Heart left ventricle (tissue), 16 donors: ENCODE results near the gene NFIB. TPM values are rescaled to one million over a fixed set of nuclear protein-coding genes. Genes with fewer than 3 reads are reported as not detected.

Source experiments
- ATAC-seq, 4 donors: fragments of 200-7000 bp; cut with Tn5 transposase; one replicate each; pipeline ENCODE4 v1.9.1; 2020 to 2022; ENCODE audit warnings: moderate library complexity in 4 of 4, mild to moderate bottlenecking in 3 of 4, moderate number of reproducible peaks in 1 of 4
- DNase-seq, 5 donors: peaks; one replicate each; pipeline ENCODE4 v3.0.0-alpha.2; 2020
- H3K27ac ChIP-seq, 12 donors: fragments of 200-600 bp; sonication (generic) in 4 of 12; one replicate each; pipeline versions ENCODE4 v1.5.0 to v1.8.0; 2016 to 2022; ENCODE audit warnings: mild to moderate bottlenecking in 2 of 12
- H3K27me3 ChIP-seq, 9 donors: fragments of 200-600 bp; sonication (generic) in 2 of 9; one replicate each; pipeline versions ENCODE4 v1.5.1 to v1.8.0; 2016 to 2022; ENCODE audit warnings: mild to moderate bottlenecking in 3 of 9
- H3K36me3 ChIP-seq, 9 donors: fragments of 200-600 bp; sonication (generic) in 2 of 9; one replicate each; pipeline versions ENCODE4 v1.5.0 to v1.8.0; 2018 to 2022; ENCODE audit warnings: mild to moderate bottlenecking in 2 of 9
- H3K4me1 ChIP-seq, 12 donors: fragments of 200-600 bp; sonication (generic) in 4 of 12; one replicate each; pipeline versions ENCODE4 v1.5.0 to v1.8.0; 2016 to 2022; ENCODE audit warnings: mild to moderate bottlenecking in 3 of 12
- H3K4me3 ChIP-seq, 12 donors: fragments of 200-600 bp; sonication (generic) in 4 of 12; one replicate each; pipeline versions ENCODE4 v1.5.0 to v1.8.0; 2017 to 2022; ENCODE audit warnings: mild to moderate bottlenecking in 9 of 12, moderate library complexity in 4 of 12
- H3K9me3 ChIP-seq, 12 donors: fragments of 200-600 bp; sonication (generic) in 4 of 12; one replicate each; pipeline versions ENCODE4 v1.5.0 to v1.8.0; 2016 to 2022; ENCODE audit warnings: mild to moderate bottlenecking in 1 of 12
- POLR2A ChIP-seq, 2 donors: fragments of 450-650 bp; IDR thresholded peaks; one replicate each; pipeline ENCODE4 v1.6.1; 2017; ENCODE audit warnings: antibody characterized with exemption in 2 of 2, mild to moderate bottlenecking in 2 of 2, moderate library complexity in 2 of 2
- WGBS, 4 donors: extraction: QIAGEN DNeasy Blood & Tissue Kit in 2 of 4; methylation state at CpG; one replicate each; pipeline versions ENCODE4 v1.1.5 to v1.1.7; 2013 to 2018; 5-methylcytosine and 5-hydroxymethylcytosine counted together
- intact Hi-C, 10 donors: fragments of 100-400 bp; cut with DNase I; formaldehyde crosslinking; loops; one replicate each; pipeline versions ENCODE4 v1.11.1 to v1.14.2; 2022
- polyA plus RNA-seq, 2 donors: library from polyadenylated mRNA; stranded (reverse); fragments of 200-250 nt; gene quantifications; one replicate each; pipeline ENCODE4 v1.2.3, GENCODE V29; 2013
- total RNA-seq, 9 donors: library from RNA; depleted of rRNA in 2 of 9; stranded (reverse); fragments of >200 nt in 2 of 9; fragmentation: NEBNext Ultra II Directional in 3 of 9; extraction: Animal tissue kit (Norgen Biotek cat#: 25700) in 3 of 9; gene quantifications; one replicate each; pipeline versions ENCODE4 v1.1.0 to v1.2.4, GENCODE V29; 2016 to 2023
- TF ChIP-seq, protein P1 (sequence below), 12 donors: fragments of 200-600 bp; sonication (generic) in 4 of 12; IDR thresholded peaks; one replicate each; pipeline versions ENCODE4 v1.5.0 to v1.8.0; 2018 to 2022; ENCODE audit warnings: antibody characterized with exemption in 12 of 12, mild to moderate bottlenecking in 5 of 12
- donor health status: ischemic (EF 13 %, LVEDD 7.1; RV severe dilation, severe dysfunction).
- donor health status: healthy with polysubstance abuse.
- donor health status: DM: no; HTN: yes; CAD: no.
- donor health status: DM: no; HTN: no; CAD: no.
- donor health status: ischemic (EF 25% LVEDD 6.9; RV normal size, moderate dysfunction).
- donor health status: ischemic (EF 25% LVEDD 5.7; RV mildly dilated, moderate dysfunction).
- donor health status: healthy.
- donor health status: DM: yes; HTN: yes; CAD: no.
- donor health status: ischemic (EF 35%, LVEDD 5.7; RV mildly dilated, moderate dysfunction).
- donor health status: nonischemic (EF 11% LVEDD 7.7; RV severe dilation, severe dysfunction).
- donor health status: DM: yes; HTN: yes; CAD: no.
- donor health status: PGD.
- donor health status: ischemic (EF 29% LVEDD 5.4; RV normal size, mild dysfunction).
- donor health status: nonischemic (EF 23%, LVEDD 6.1; RV moderate dilation, normal function).

NFIB gene
- total and polyA plus RNA-seq, 11 donors: 24.5 to 148 (median 98.2) TPM

DNA sequence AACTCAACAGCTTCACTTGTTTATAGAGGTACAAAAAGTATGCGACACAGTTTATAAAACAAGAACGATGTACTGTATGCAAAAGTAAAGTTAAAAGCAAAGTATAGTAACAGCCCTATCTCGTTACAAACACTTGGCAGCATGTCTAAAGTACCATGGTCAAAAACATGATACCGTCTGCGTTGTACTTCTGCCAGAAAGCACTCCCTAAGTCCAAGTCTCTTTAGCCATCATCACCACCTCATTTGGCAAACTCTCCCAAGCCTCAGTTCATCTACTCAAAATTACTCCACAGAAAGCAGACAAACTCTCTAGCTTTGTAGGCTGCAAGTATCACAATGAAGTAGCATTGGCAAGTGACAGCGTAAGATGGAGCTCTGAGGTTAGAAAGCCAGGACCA is 73.4 kb downstream of the NFIB start:
- peak overlapping the region in 11 of 12 donors; percentile 2 to 77 (median 40) for H3K27ac ChIP-seq
- 16 to 22% (median 17%) methylated on average over 6 of the region's 6 CpGs for WGBS, 4 donors
- TF ChIP-seq, protein P1, sequence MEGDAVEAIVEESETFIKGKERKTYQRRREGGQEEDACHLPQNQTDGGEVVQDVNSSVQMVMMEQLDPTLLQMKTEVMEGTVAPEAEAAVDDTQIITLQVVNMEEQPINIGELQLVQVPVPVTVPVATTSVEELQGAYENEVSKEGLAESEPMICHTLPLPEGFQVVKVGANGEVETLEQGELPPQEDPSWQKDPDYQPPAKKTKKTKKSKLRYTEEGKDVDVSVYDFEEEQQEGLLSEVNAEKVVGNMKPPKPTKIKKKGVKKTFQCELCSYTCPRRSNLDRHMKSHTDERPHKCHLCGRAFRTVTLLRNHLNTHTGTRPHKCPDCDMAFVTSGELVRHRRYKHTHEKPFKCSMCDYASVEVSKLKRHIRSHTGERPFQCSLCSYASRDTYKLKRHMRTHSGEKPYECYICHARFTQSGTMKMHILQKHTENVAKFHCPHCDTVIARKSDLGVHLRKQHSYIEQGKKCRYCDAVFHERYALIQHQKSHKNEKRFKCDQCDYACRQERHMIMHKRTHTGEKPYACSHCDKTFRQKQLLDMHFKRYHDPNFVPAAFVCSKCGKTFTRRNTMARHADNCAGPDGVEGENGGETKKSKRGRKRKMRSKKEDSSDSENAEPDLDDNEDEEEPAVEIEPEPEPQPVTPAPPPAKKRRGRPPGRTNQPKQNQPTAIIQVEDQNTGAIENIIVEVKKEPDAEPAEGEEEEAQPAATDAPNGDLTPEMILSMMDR (IDR thresholded peaks at IDR 0.05): no peak
- no peak for TF ChIP-seq POLR2A (IDR thresholded peaks at IDR 0.05)
- DNase-seq (no peak), ATAC-seq (peak; percentile 24 to 69 (median 54))
- H3K4me1 ChIP-seq: peaks cover 18 to 98% (median 75%) of the 10 kb centered on the region in 12 donors
- intact Hi-C loops: loop anchor here in 2 of 10 donors (10.0 kb wide), 1 partner anchor 86 kb away; no protein-coding TSS in a partner anchor
- no peaks in the 10 kb centered on the region for H3K27me3 ChIP-seq
- no peaks in the 10 kb centered on the region for H3K36me3 ChIP-seq
- no peaks in the 10 kb centered on the region for H3K9me3 ChIP-seq
- no peak overlapping the region for H3K4me3 ChIP-seq

DNA sequence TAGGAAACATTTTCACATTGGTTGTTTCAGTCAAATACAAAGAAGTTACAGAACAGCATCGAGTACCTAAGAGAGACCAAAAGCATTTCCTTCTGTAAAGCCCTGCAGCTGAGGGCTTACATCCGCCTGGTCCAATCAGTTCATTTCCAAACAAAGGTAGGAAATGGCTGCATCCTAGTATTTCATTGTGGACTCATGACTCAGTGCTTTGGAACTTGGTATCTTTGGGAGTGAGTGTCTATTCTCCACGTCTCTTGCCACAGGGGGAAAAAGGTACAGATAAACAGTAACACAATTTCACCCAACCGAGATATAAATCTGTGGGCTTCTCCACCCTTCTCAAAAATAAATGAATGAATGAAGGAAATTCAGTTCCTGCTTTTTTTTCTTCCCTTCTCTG is 75.4 kb downstream of the NFIB start:
- peak overlapping the region in 11 of 12 donors; percentile 34 to 81 (median 72) for H3K27ac ChIP-seq

DNA sequence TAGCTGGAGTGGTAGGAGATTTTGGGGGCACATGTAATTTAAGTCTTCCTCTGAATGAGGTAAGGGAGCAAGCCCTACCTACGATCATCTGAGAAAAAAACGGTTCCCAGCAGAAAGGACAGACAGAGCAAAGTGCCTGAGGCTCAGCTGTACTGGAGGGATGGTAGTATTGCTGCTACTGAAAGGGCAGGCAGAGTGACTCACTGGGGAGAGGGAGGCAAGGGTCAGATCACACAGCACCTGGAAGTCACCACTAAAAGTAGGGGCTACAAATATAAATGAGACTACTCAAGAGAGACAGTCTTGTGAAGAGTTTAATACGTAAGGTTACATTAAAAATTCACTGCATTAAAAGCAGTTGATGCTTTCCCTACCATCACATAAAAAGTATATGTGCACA is 75.9 kb downstream of the NFIB start:
- peak; percentile 28 to 75 (median 66) for ATAC-seq
- peaks cover 18 to 86% (median 64%) of the 10 kb centered on the region in 12 donors for H3K4me1 ChIP-seq
- H3K4me3 ChIP-seq: peak overlapping the region in 1 of 12 donors; percentile 3

More for the DNA sequence above, 75.4 kb downstream of the NFIB start:
- H3K9me3 ChIP-seq: no peaks in the 10 kb centered on the region
- 17 to 28% (median 20%) methylated on average over 4 of the region's 4 CpGs for WGBS, 4 donors
- H3K36me3 ChIP-seq: no peaks in the 10 kb centered on the region
- TF ChIP-seq, protein P1 (IDR thresholded peaks at IDR 0.05): no peak
- ATAC-seq: peak; percentile 47 to 90 (median 72)
- DNase-seq: no peak
- H3K27me3 ChIP-seq: no peaks in the 10 kb centered on the region
- no peak overlapping the region for H3K4me3 ChIP-seq
- intact Hi-C loops: loop anchor here in 2 of 10 donors (2.0 to 10.0 kb wide), 3 partner anchors 54 to 142 kb away; no protein-coding TSS in a partner anchor
- peaks cover 18 to 90% (median 67%) of the 10 kb centered on the region in 12 donors for H3K4me1 ChIP-seq

DNA sequence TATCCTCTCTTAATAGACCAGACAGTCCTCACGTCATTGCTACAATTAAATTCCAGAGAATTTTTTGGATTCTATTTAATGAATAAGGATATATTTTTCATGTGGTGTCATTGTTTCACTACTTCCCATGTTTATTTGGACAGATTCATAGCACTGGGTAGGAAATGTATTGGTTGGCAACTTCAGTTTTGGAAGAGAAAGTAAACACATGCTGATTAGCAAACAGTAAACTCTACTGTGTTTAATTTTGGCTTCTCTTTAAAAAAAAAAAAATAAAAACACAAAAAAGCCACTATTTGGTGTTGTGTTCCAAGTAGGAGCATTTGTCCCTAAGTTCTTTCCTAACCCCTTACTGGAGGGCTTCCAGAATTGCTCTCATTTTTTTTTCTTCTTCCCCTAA is 77.3 kb downstream of the NFIB start:
- TF ChIP-seq, protein P1 (IDR thresholded peaks at IDR 0.05): no peak
- TF ChIP-seq POLR2A (IDR thresholded peaks at IDR 0.05): no peak
- Histone ChIP-seq H3K9me3 (no peaks in the 10 kb centered on the region), H3K36me3 (peaks cover 0 to 6% (median 0%) of the 10 kb centered on the region in 9 donors), H3K27ac (peak overlapping the region in 11 of 12 donors; percentile 2 to 73 (median 48)), H3K27me3 (no peaks in the 10 kb centered on the region), H3K4me1 (peaks cover 18 to 81% (median 57%) of the 10 kb centered on the region in 12 donors), H3K4me3 (no peak overlapping the region)
- ATAC-seq (no peak), DNase-seq (no peak)
- 4 to 17% (median 10%) methylated on average over 1 of the region's 1 CpG for WGBS, 4 donors
- intact Hi-C loops: loop anchor here in 2 of 10 donors (5.0 to 10.0 kb wide), 2 partner anchors 52 to 79 kb away; no protein-coding TSS in a partner anchor

More for the DNA sequence above, 75.9 kb downstream of the NFIB start:
- DNase-seq: peak in 1 of 5 donors; percentile 41
- Histone ChIP-seq H3K9me3 (no peaks in the 10 kb centered on the region), H3K36me3 (no peaks in the 10 kb centered on the region), H3K27me3 (no peaks in the 10 kb centered on the region), H3K27ac (peak overlapping the region; percentile 34 to 81 (median 71))
- TF ChIP-seq, protein P1 (IDR thresholded peaks at IDR 0.05): no peak
- TF ChIP-seq POLR2A (IDR thresholded peaks at IDR 0.05): no peak
- WGBS, 4 donors: 24 to 41% (median 34%) methylated on average over 3 of the region's 3 CpGs
- intact Hi-C loops: loop anchor here in 2 of 10 donors (2.0 to 10.0 kb wide), 3 partner anchors 53 to 141 kb away; no protein-coding TSS in a partner anchor
